Measurements from ENCODE around the gene PSMA2. TPM values are rescaled to one million over a fixed set of nuclear protein-coding genes. Genes with fewer than 3 reads are reported as not detected.

PSMA2 gene
- total and polyA plus RNA-seq, 2 experiments from 2014 or later, result 118 to 213 TPM

- Histone ChIP-seq H3K36me3 (replicated peaks; ENCODE audit: insufficient read depth, low read depth) (no peaks in the 10 kb centered on the region), H3K27ac (no peak overlapping the region), H3K79me2 (no peaks in the 10 kb centered on the region), H3K9me3 (ENCODE audit: low read depth) (no peaks in the 10 kb centered on the region), H3K27me3 (no peaks in the 10 kb centered on the region), H2AFZ (no peak overlapping the region), H3K9me2 (replicated peaks; ENCODE audit: insufficient read depth) (no peaks in the 10 kb centered on the region), H4K20me1 (ENCODE audit: insufficient read depth, poor library complexity, severe bottlenecking) (no peaks in the 10 kb centered on the region), H3K4me2 (no peak overlapping the region), H3K4me3 (no peak overlapping the region), H3K4me1 (ENCODE audit: insufficient read depth) (no peaks in the 10 kb centered on the region)
- no peak for DNase-seq (ENCODE audit: low spot score)
- TF ChIP-seq EZH2 (IDR thresholded peaks at IDR 0.05; ENCODE audit: borderline replicate concordance) (no peak), EZH2phosphoT487 (IDR thresholded peaks at IDR 0.05; ENCODE audit: low read depth, severe bottlenecking, unreplicated experiment) (no peak), CTCF (IDR thresholded peaks at IDR 0.05; ENCODE audit: poor library complexity) (no peak)
- 65% methylated on average over 2 of the region's 2 CpGs for WGBS (ENCODE audit: low lambda C conversion rate, missing lambda C conversion rate)
Measured at GRCh38 chr7:42947521-42947920, 15.5 kb upstream of the PSMA2 start.

GRCh38 chr7:42946627-42946950, 14.6 kb upstream of the PSMA2 start:
- H3K4me2 ChIP-seq, result no peak overlapping the region
- H3K27ac ChIP-seq, result no peak overlapping the region
- H3K36me3 ChIP-seq (replicated peaks; ENCODE audit: insufficient read depth, low read depth), result no peaks in the 10 kb centered on the region
- no peak for DNase-seq (ENCODE audit: low spot score)
- no peaks in the 10 kb centered on the region for H3K27me3 ChIP-seq
- WGBS (ENCODE audit: low lambda C conversion rate, missing lambda C conversion rate), result 96% methylated on average over 2 of the region's 2 CpGs
- H3K79me2 ChIP-seq, result no peaks in the 10 kb centered on the region
- H2AFZ ChIP-seq, result no peak overlapping the region
- H3K4me1 ChIP-seq (ENCODE audit: insufficient read depth), result no peaks in the 10 kb centered on the region
- no peak overlapping the region for H3K4me3 ChIP-seq
- H3K9me2 ChIP-seq (replicated peaks; ENCODE audit: insufficient read depth), result no peaks in the 10 kb centered on the region
- TF ChIP-seq EZH2 (IDR thresholded peaks at IDR 0.05; ENCODE audit: borderline replicate concordance) (no peak), EZH2phosphoT487 (IDR thresholded peaks at IDR 0.05; ENCODE audit: low read depth, severe bottlenecking, unreplicated experiment) (no peak), CTCF (IDR thresholded peaks at IDR 0.05; ENCODE audit: poor library complexity) (no peak)
- H4K20me1 ChIP-seq (ENCODE audit: insufficient read depth, poor library complexity, severe bottlenecking), result no peaks in the 10 kb centered on the region
- no peaks in the 10 kb centered on the region for H3K9me3 ChIP-seq (ENCODE audit: low read depth)

GRCh38 chr7:42945821-42946626, 14.1 kb upstream of the PSMA2 start:
- 59% methylated on average over 4 of the region's 4 CpGs for WGBS (ENCODE audit: low lambda C conversion rate, missing lambda C conversion rate)

More at GRCh38 chr7:42945821-42946626, 14.1 kb upstream of the PSMA2 start:
- H3K4me1 ChIP-seq (ENCODE audit: insufficient read depth), result no peaks in the 10 kb centered on the region
- no peaks in the 10 kb centered on the region for H3K79me2 ChIP-seq
- H3K27me3 ChIP-seq, result no peaks in the 10 kb centered on the region
- H3K9me3 ChIP-seq (ENCODE audit: low read depth), result no peaks in the 10 kb centered on the region
- no peak overlapping the region for H3K4me3 ChIP-seq
- no peaks in the 10 kb centered on the region for H4K20me1 ChIP-seq (ENCODE audit: insufficient read depth, poor library complexity, severe bottlenecking)
- H2AFZ ChIP-seq, result no peak overlapping the region
- H3K9me2 ChIP-seq (replicated peaks; ENCODE audit: insufficient read depth), result no peaks in the 10 kb centered on the region
- H3K27ac ChIP-seq, result no peak overlapping the region
- DNase-seq (ENCODE audit: low spot score), result no peak
- H3K4me2 ChIP-seq, result no peak overlapping the region
- H3K36me3 ChIP-seq (replicated peaks; ENCODE audit: insufficient read depth, low read depth), result no peaks in the 10 kb centered on the region
- TF ChIP-seq CTCF (IDR thresholded peaks at IDR 0.05; ENCODE audit: poor library complexity), result no peak
- TF ChIP-seq EZH2 (IDR thresholded peaks at IDR 0.05; ENCODE audit: borderline replicate concordance), result no peak
- TF ChIP-seq EZH2phosphoT487 (IDR thresholded peaks at IDR 0.05; ENCODE audit: low read depth, severe bottlenecking, unreplicated experiment), result no peak
